WTC11 (cell line): Measurements from ENCODE around the gene MRPL40. TPM values are rescaled to one million over a fixed set of nuclear protein-coding genes. Genes with fewer than 3 reads are reported as not detected.

ENCODE experiments used
- ATAC-seq: fragments of 200-7000 bp; cut with Tn5 transposase; 2 replicates; pipeline ENCODE4 v1.10.0; 2021; ENCODE audit warnings: mild to moderate bottlenecking, moderate library complexity
- CTCF ChIA-PET: fragments of 300-600 bp; sonication (Branson Sonifier 250); formaldehyde crosslinking; loops from one replicate; lab custom pipeline; 2021; ENCODE audit warnings: antibody characterized with exemption; lab: Charles Lee
- POLR2A ChIA-PET: fragments of 350-600 bp; sonication (Branson Sonifier 250); formaldehyde crosslinking; loops from one replicate; lab custom pipeline; 2021; ENCODE audit warnings: antibody characterized with exemption; lab: Charles Lee
- DNase-seq: peaks from one replicate; pipeline ENCODE4 v3.0.0; 2021; ENCODE audit warnings: low spot score
- H3K27ac Mint-ChIP-seq: 2 replicates; pipeline ENCODE4 v1.8.0; 2021; ENCODE audit warnings: mixed read lengths
- H3K27me3 Mint-ChIP-seq: 2 replicates; pipeline ENCODE4 v1.8.0; 2021; ENCODE audit warnings: low read depth, mild to moderate bottlenecking, moderate library complexity, mixed read lengths
- H3K36me3 Mint-ChIP-seq: 2 replicates; pipeline ENCODE4 v1.8.0; 2021; ENCODE audit warnings: mixed read lengths
- H3K4me1 Mint-ChIP-seq: 2 replicates; pipeline ENCODE4 v1.8.0; 2022; ENCODE audit warnings: mixed read lengths
- H3K4me3 Mint-ChIP-seq: 2 replicates; pipeline ENCODE4 v1.8.0; 2021; ENCODE audit warnings: mild to moderate bottlenecking, moderate library complexity, mixed read lengths
- H3K9me3 Mint-ChIP-seq: 2 replicates; pipeline ENCODE4 v1.8.0; 2021; ENCODE audit warnings: mixed read lengths
- CREM ChIP-seq: sonication (generic); formaldehyde crosslinking; IDR thresholded peaks from 2 replicates; pipeline ENCODE4 v1.8.1; 2022; ENCODE audit warnings: mild to moderate bottlenecking, missing genetic modification reagents, moderate library complexity
- ELF4 ChIP-seq: sonication (generic); formaldehyde crosslinking; IDR thresholded peaks from 2 replicates; pipeline ENCODE4 v1.8.1; 2022; ENCODE audit warnings: low read depth, mild to moderate bottlenecking, moderate library complexity, missing genetic modification reagents
- FOXJ3 ChIP-seq: sonication (generic); formaldehyde crosslinking; IDR thresholded peaks from 2 replicates; pipeline ENCODE4 v1.9.0; 2021; ENCODE audit warnings: missing genetic modification reagents, mild to moderate bottlenecking, borderline replicate concordance
- FOXK1 ChIP-seq: sonication (generic); formaldehyde crosslinking; IDR thresholded peaks from 2 replicates; pipeline ENCODE4 v1.8.0; 2022; ENCODE audit warnings: mild to moderate bottlenecking, moderate library complexity, missing genetic modification reagents
- GABPB1 ChIP-seq: sonication (generic); formaldehyde crosslinking; IDR thresholded peaks from 2 replicates; pipeline ENCODE4 v1.8.1; 2023; ENCODE audit warnings: mild to moderate bottlenecking, missing genetic modification reagents
- HMGXB4 ChIP-seq: sonication (generic); formaldehyde crosslinking; IDR thresholded peaks from 2 replicates; pipeline ENCODE4 v1.8.1; 2023; ENCODE audit warnings: mild to moderate bottlenecking, moderate library complexity, missing genetic modification reagents
- IRF1 ChIP-seq: sonication (generic); formaldehyde crosslinking; IDR thresholded peaks from 2 replicates; pipeline ENCODE4 v1.8.0; 2023; ENCODE audit warnings: missing genetic modification reagents
- JAZF1 ChIP-seq: fragments of 250-450 bp; sonication (Bioruptor Pico); IDR thresholded peaks from 2 replicates; pipeline ENCODE4 v1.9.0; 2021; ENCODE audit warnings: moderate library complexity, mild to moderate bottlenecking, inconsistent platforms
- NFYB ChIP-seq: sonication (generic); formaldehyde crosslinking; conservative IDR thresholded peaks from 2 replicates; pipeline ENCODE4 v1.8.0; 2022; ENCODE audit warnings: low read depth, missing genetic modification reagents
- PRDM15 ChIP-seq: sonication (generic); formaldehyde crosslinking; IDR thresholded peaks from 2 replicates; pipeline ENCODE4 v1.8.0; 2022; ENCODE audit warnings: missing genetic modification reagents
- SOX15 ChIP-seq: fragments of 250-450 bp; sonication (Bioruptor Pico); IDR thresholded peaks from 2 replicates; pipeline ENCODE4 v1.9.0; 2021; ENCODE audit warnings: mild to moderate bottlenecking
- SP1 ChIP-seq: sonication (generic); formaldehyde crosslinking; conservative IDR thresholded peaks from 2 replicates; pipeline ENCODE4 v1.8.1; 2022; ENCODE audit warnings: missing genetic modification reagents
- TP53 ChIP-seq: sonication (generic); formaldehyde crosslinking; IDR thresholded peaks from 2 replicates; pipeline ENCODE4 v1.8.1; 2023; ENCODE audit warnings: mild to moderate bottlenecking, missing genetic modification reagents
- USF1 ChIP-seq: sonication (generic); formaldehyde crosslinking; IDR thresholded peaks from 2 replicates; pipeline ENCODE4 v1.8.0; 2022; ENCODE audit warnings: mild to moderate bottlenecking, missing genetic modification reagents
- ZNF121 ChIP-seq: sonication (generic); formaldehyde crosslinking; IDR thresholded peaks from 2 replicates; pipeline ENCODE4 v1.8.0; 2023; ENCODE audit warnings: missing genetic modification reagents
- ZNF263 ChIP-seq: sonication (generic); formaldehyde crosslinking; IDR thresholded peaks from 2 replicates; pipeline ENCODE4 v1.8.1; 2022; ENCODE audit warnings: low read depth, mild to moderate bottlenecking, moderate library complexity, missing genetic modification reagents
- ZNF396 ChIP-seq: fragments of 250-450 bp; sonication (Bioruptor Pico); IDR thresholded peaks from 2 replicates; pipeline ENCODE4 v1.8.0; 2021; ENCODE audit warnings: mild to moderate bottlenecking, moderate library complexity, borderline replicate concordance
- ZNF423 ChIP-seq: fragments of 250-450 bp; sonication (Bioruptor Pico); IDR thresholded peaks from 2 replicates; pipeline ENCODE4 v2.1.2; 2022; ENCODE audit warnings: mild to moderate bottlenecking, moderate library complexity
- total RNA-seq: library from RNA; stranded (reverse); gene quantifications from 3 replicates; pipeline ENCODE4 v1.2.3, GENCODE V29; 2021
- TF ChIP-seq, protein P1 (sequence below): sonication (generic); formaldehyde crosslinking; IDR thresholded peaks from 2 replicates; pipeline ENCODE4 v1.8.0; 2022; ENCODE audit warnings: mild to moderate bottlenecking, missing genetic modification reagents
- TF ChIP-seq, protein P2 (sequence below): sonication (generic); formaldehyde crosslinking; IDR thresholded peaks from 2 replicates; pipeline ENCODE4 v1.8.0; 2023; ENCODE audit warnings: missing genetic modification reagents, mild to moderate bottlenecking, borderline replicate concordance
- TF ChIP-seq, protein P3 (sequence below): sonication (generic); formaldehyde crosslinking; IDR thresholded peaks from 2 replicates; pipeline ENCODE4 v1.8.1; 2023; ENCODE audit warnings: mild to moderate bottlenecking, missing genetic modification reagents

The MRPL40 gene
- total RNA-seq, 1 experiment from 2014 or later, result 19.2 TPM

GRCh38 chr22:19431649-19432132, 654 bp upstream of the MRPL40 start, which contains the start of gene HIRA:
HIRA (minus strand) TSS chr22:19431733; CDS start chr22:19431476, 257 bp downstream.
- peak; percentile 87 for DNase-seq
- CTCF ChIA-PET, result interaction anchor here (0.6 kb wide), 2 partner anchors 59 to 140 kb away, joined by 3 read pairs; partner anchors contain the start of gene CLTCL1
- no peaks in the 10 kb centered on the region for H3K27me3 Mint-ChIP-seq
- H3K9me3 Mint-ChIP-seq, result no peaks in the 10 kb centered on the region
- TF ChIP-seq SP1 (CRISPR knock-in tag), result peak; percentile 58
- TF ChIP-seq HMGXB4 (CRISPR knock-in tag), result peak; percentile 11; the same call in 1 of the 2 replicates
- no peak for TF ChIP-seq ZNF423 (CRISPR knock-in tag)
- no peak for TF ChIP-seq IRF1 (CRISPR knock-in tag)
- TF ChIP-seq FOXK1 (CRISPR knock-in tag), result peak; percentile 77; the same call in 1 of the 2 replicates
- TF ChIP-seq, protein P1, sequence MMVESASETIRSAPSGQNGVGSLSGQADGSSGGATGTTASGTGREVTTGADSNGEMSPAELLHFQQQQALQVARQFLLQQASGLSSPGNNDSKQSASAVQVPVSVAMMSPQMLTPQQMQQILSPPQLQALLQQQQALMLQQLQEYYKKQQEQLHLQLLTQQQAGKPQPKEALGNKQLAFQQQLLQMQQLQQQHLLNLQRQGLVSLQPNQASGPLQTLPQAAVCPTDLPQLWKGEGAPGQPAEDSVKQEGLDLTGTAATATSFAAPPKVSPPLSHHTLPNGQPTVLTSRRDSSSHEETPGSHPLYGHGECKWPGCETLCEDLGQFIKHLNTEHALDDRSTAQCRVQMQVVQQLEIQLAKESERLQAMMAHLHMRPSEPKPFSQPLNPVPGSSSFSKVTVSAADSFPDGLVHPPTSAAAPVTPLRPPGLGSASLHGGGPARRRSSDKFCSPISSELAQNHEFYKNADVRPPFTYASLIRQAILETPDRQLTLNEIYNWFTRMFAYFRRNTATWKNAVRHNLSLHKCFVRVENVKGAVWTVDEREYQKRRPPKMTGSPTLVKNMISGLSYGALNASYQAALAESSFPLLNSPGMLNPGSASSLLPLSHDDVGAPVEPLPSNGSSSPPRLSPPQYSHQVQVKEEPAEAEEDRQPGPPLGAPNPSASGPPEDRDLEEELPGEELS (CRISPR knock-in tag), result peak; percentile 56; the same call in 1 of the 2 replicates
- no peak for TF ChIP-seq TP53 (CRISPR knock-in tag)
- TF ChIP-seq PRDM15, result peak; percentile 9; the same call in 1 of the 2 replicates
- peak; percentile 84 for TF ChIP-seq GABPB1 (CRISPR knock-in tag)
- no peak for TF ChIP-seq ZNF121 (CRISPR knock-in tag)
- peak within 1 kb of the TSS; percentile 84 for H3K4me3 Mint-ChIP-seq
- peak; percentile 63 for ATAC-seq
- peak within 1 kb of the TSS; percentile 95 for H3K27ac Mint-ChIP-seq
- peaks cover 9% of the 10 kb centered on the region for H3K36me3 Mint-ChIP-seq
- peaks cover 20% of the 10 kb centered on the region for H3K4me1 Mint-ChIP-seq
- POLR2A ChIA-PET, result interaction anchor here (0.6 to 2.1 kb wide), 4 partner anchors 8 to 48 kb away, joined by 3 to 13 read pairs (median 4); partner anchors contain the start of genes C22orf39 and CDC45

- ATAC-seq, result no peak
- DNase-seq, result no peak
- H3K27ac Mint-ChIP-seq, result no peak overlapping the region
- H3K36me3 Mint-ChIP-seq, result peaks cover 9% of the 10 kb centered on the region
- H3K27me3 Mint-ChIP-seq, result no peaks in the 10 kb centered on the region
- CTCF ChIA-PET, result no interaction called here
- POLR2A ChIA-PET, result no interaction called here
- H3K4me1 Mint-ChIP-seq, result peaks cover 19% of the 10 kb centered on the region
- no peaks in the 10 kb centered on the region for H3K9me3 Mint-ChIP-seq
- no peak overlapping the region for H3K4me3 Mint-ChIP-seq
- TF ChIP-seq, protein P2, sequence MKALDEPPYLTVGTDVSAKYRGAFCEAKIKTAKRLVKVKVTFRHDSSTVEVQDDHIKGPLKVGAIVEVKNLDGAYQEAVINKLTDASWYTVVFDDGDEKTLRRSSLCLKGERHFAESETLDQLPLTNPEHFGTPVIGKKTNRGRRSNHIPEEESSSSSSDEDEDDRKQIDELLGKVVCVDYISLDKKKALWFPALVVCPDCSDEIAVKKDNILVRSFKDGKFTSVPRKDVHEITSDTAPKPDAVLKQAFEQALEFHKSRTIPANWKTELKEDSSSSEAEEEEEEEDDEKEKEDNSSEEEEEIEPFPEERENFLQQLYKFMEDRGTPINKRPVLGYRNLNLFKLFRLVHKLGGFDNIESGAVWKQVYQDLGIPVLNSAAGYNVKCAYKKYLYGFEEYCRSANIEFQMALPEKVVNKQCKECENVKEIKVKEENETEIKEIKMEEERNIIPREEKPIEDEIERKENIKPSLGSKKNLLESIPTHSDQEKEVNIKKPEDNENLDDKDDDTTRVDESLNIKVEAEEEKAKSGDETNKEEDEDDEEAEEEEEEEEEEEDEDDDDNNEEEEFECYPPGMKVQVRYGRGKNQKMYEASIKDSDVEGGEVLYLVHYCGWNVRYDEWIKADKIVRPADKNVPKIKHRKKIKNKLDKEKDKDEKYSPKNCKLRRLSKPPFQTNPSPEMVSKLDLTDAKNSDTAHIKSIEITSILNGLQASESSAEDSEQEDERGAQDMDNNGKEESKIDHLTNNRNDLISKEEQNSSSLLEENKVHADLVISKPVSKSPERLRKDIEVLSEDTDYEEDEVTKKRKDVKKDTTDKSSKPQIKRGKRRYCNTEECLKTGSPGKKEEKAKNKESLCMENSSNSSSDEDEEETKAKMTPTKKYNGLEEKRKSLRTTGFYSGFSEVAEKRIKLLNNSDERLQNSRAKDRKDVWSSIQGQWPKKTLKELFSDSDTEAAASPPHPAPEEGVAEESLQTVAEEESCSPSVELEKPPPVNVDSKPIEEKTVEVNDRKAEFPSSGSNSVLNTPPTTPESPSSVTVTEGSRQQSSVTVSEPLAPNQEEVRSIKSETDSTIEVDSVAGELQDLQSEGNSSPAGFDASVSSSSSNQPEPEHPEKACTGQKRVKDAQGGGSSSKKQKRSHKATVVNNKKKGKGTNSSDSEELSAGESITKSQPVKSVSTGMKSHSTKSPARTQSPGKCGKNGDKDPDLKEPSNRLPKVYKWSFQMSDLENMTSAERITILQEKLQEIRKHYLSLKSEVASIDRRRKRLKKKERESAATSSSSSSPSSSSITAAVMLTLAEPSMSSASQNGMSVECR (CRISPR knock-in tag), result no peak
- TF ChIP-seq ZNF263 (CRISPR knock-in tag) (no peak), NFYB (CRISPR knock-in tag) (no peak), CREM (CRISPR knock-in tag) (no peak), USF1 (CRISPR knock-in tag) (no peak), ZNF396 (CRISPR knock-in tag) (no peak), FOXJ3 (no peak), SOX15 (CRISPR knock-in tag) (no peak), JAZF1 (CRISPR knock-in tag) (no peak), ELF4 (CRISPR knock-in tag) (no peak)
- TF ChIP-seq, protein P3, sequence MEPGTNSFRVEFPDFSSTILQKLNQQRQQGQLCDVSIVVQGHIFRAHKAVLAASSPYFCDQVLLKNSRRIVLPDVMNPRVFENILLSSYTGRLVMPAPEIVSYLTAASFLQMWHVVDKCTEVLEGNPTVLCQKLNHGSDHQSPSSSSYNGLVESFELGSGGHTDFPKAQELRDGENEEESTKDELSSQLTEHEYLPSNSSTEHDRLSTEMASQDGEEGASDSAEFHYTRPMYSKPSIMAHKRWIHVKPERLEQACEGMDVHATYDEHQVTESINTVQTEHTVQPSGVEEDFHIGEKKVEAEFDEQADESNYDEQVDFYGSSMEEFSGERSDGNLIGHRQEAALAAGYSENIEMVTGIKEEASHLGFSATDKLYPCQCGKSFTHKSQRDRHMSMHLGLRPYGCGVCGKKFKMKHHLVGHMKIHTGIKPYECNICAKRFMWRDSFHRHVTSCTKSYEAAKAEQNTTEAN, result no peak
These were observed 2.1 kb downstream of the MRPL40 start for GRCh38 chr22:19434401-19434800.
